GM19035 (cell line): Measurements from ENCODE around the gene PARD3B.
"Not testable (repeated sequence)": the region's sequence is repeated elsewhere in the genome, so short reads cannot be mapped to it uniquely, and the experiment has no call there.

Experiments used
- ATAC-seq: cut with Tn5 transposase; IDR thresholded peaks from one replicate; pipeline ENCODE4 v1.9.1; 2021; ENCODE audit not compliant: unreplicated experiment

PARD3B gene

GRCh38 chr2:205477016-205477705 lies 931.9 kb downstream of the PARD3B start:
- ATAC-seq: no peak

GRCh38 chr2:205481861-205482260 lies 936.6 kb downstream of the PARD3B start:
- no peak for ATAC-seq

GRCh38 chr2:205482399-205483081 lies 937.3 kb downstream of the PARD3B start:
- no peak for ATAC-seq

GRCh38 chr2:205483095-205483494 lies 937.8 kb downstream of the PARD3B start:
- no peak for ATAC-seq

- ATAC-seq: no peak
Observed at GRCh38 chr2:205484215-205484614, 938.9 kb downstream of the PARD3B start.

- ATAC-seq: no peak
Observed at GRCh38 chr2:205484764-205485163, 939.5 kb downstream of the PARD3B start.

GRCh38 chr2:205493528-205493927 lies 948.3 kb downstream of the PARD3B start:
- not testable (repeated sequence) for ATAC-seq

- no peak for ATAC-seq
Observed at GRCh38 chr2:205494537-205495235, 949.4 kb downstream of the PARD3B start.

- no peak for ATAC-seq
Observed at GRCh38 chr2:205495819-205496218, 950.5 kb downstream of the PARD3B start.

- no peak for ATAC-seq
Observed at GRCh38 chr2:205496370-205496769, 951.1 kb downstream of the PARD3B start.

GRCh38 chr2:205496772-205497171 lies 951.5 kb downstream of the PARD3B start:
- no peak for ATAC-seq

GRCh38 chr2:205499006-205499405 lies 953.7 kb downstream of the PARD3B start:
- no peak for ATAC-seq

GRCh38 chr2:205500065-205500464 lies 954.8 kb downstream of the PARD3B start:
- no peak for ATAC-seq

GRCh38 chr2:205500951-205501350 lies 955.7 kb downstream of the PARD3B start:
- ATAC-seq: no peak

GRCh38 chr2:205501826-205502225 lies 956.6 kb downstream of the PARD3B start:
- ATAC-seq: no peak

GRCh38 chr2:205505371-205505770 lies 960.1 kb downstream of the PARD3B start:
- ATAC-seq: no peak

GRCh38 chr2:205509655-205510054 lies 964.4 kb downstream of the PARD3B start:
- no peak for ATAC-seq

- no peak for ATAC-seq
Observed at GRCh38 chr2:205510345-205510744, 965.1 kb downstream of the PARD3B start.

GRCh38 chr2:205511221-205511620 lies 965.9 kb downstream of the PARD3B start:
- no peak for ATAC-seq

GRCh38 chr2:205511641-205512040 lies 966.4 kb downstream of the PARD3B start:
- no peak for ATAC-seq

GRCh38 chr2:205520311-205520710 lies 975.0 kb downstream of the PARD3B start:
- no peak for ATAC-seq

- no peak for ATAC-seq
Observed at GRCh38 chr2:205524656-205525055, 979.4 kb downstream of the PARD3B start.
